ENCODE data around the gene RBFOX2.

DNA sequence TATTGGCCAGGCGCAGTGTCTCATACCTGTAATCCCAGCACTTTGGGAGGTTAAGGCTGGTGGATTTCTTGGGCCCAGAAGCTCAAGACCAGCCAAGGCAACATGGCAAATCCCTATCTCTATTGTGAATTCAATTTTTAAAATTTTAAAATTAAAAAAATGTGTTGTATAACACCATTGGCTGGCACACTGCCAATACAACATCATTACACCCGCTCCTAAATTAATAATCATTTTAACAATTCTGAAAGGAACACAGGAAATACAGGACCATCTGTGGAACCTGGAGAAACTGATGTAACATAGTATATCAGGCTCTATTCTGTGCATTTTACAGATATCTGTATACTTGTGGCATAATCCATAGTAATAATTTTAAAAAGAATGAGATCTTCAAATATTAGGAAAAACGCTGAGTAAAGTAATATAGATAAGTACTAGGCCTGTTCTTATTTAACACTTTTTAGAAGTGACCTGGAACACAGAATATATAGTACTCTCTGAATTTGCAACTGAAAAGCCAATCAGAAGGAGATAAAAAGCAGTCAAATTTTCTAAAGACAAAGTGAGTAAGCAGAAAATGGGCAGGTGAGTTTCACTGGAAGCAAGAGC is 186.6 kb downstream of the RBFOX2 start:
- TF ChIP-seq, protein P1, sequence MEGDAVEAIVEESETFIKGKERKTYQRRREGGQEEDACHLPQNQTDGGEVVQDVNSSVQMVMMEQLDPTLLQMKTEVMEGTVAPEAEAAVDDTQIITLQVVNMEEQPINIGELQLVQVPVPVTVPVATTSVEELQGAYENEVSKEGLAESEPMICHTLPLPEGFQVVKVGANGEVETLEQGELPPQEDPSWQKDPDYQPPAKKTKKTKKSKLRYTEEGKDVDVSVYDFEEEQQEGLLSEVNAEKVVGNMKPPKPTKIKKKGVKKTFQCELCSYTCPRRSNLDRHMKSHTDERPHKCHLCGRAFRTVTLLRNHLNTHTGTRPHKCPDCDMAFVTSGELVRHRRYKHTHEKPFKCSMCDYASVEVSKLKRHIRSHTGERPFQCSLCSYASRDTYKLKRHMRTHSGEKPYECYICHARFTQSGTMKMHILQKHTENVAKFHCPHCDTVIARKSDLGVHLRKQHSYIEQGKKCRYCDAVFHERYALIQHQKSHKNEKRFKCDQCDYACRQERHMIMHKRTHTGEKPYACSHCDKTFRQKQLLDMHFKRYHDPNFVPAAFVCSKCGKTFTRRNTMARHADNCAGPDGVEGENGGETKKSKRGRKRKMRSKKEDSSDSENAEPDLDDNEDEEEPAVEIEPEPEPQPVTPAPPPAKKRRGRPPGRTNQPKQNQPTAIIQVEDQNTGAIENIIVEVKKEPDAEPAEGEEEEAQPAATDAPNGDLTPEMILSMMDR (IDR thresholded peaks at IDR 0.05; ENCODE audit: low read depth, low read length), result no peak
- no peak for TF ChIP-seq EZH2phosphoT487 (IDR thresholded peaks at IDR 0.05; ENCODE audit: low read depth)

Measured in OCI-LY3 (cell line).